Measurements from ENCODE around the gene FUZ. TPM values are rescaled to one million over a fixed set of nuclear protein-coding genes. Genes with fewer than 3 reads are reported as not detected.

The FUZ gene
- total RNA-seq, 6 donors from 2014 or later, result 17.3 to 43.0 (median 22.3) TPM

- no peaks in the 10 kb centered on the region for H3K27me3 ChIP-seq
- no peaks in the 10 kb centered on the region for H3K9me3 ChIP-seq
- H3K4me1 ChIP-seq, result peaks cover 17 to 30% (median 24%) of the 10 kb centered on the region in 4 donors
- DNase-seq (no peak), ATAC-seq (ENCODE audit: low FRiP score in 2 of 2) (no peak)
- 1 to 2% methylated on average over 9 of the region's 9 CpGs for WGBS, 2 donors
- no peaks in the 10 kb centered on the region for H3K36me3 ChIP-seq
- peak overlapping the region; percentile 79 to 95 (median 87) for H3K4me3 ChIP-seq
- H3K27ac ChIP-seq, result peak overlapping the region; percentile 85 to 94 (median 92)
- TF ChIP-seq POLR2A (IDR thresholded peaks at IDR 0.05) (peak in 1 of 4 donors; percentile 11), EP300 (IDR thresholded peaks at IDR 0.05) (no peak), CTCF (IDR thresholded peaks at IDR 0.05) (no peak), POLR2AphosphoS5 (IDR thresholded peaks at IDR 0.05) (no peak)
These were observed 45.7 kb downstream of the FUZ start for GRCh38 chr19:49767381-49767780.

- Histone ChIP-seq H3K36me3 (no peaks in the 10 kb centered on the region), H3K27ac (peak within 1 kb of the TSS; percentile 87 to 94 (median 92)), H3K27me3 (no peaks in the 10 kb centered on the region), H3K4me1 (peaks cover 17 to 30% (median 24%) of the 10 kb centered on the region in 4 donors), H3K4me3 (peak within 1 kb of the TSS; percentile 79 to 95 (median 87)), H3K9me3 (no peaks in the 10 kb centered on the region)
- ATAC-seq (ENCODE audit: low FRiP score in 2 of 2) (no peak), DNase-seq (no peak)
- TF ChIP-seq EP300 (IDR thresholded peaks at IDR 0.05), result no peak
- TF ChIP-seq POLR2A (IDR thresholded peaks at IDR 0.05), result peak in 1 of 4 donors; percentile 56
- TF ChIP-seq POLR2AphosphoS5 (IDR thresholded peaks at IDR 0.05), result peak; percentile 83
- 0 to 2% methylated on average over 3 to 15 of the region's 38 CpGs for WGBS, 2 donors
These were observed 46.2 kb downstream of the FUZ start, which contains the start of gene AP2A1 for GRCh38 chr19:49766930-49767299. TSS of gene AP2A1 (plus strand) at chr19:49767001. CDS start at chr19:49767134, 133 bp downstream.

- peak; percentile 99 for DNase-seq
- peak; percentile 95 to 99 for ATAC-seq (ENCODE audit: low FRiP score in 2 of 2)
- H3K4me3 ChIP-seq, result peak overlapping the region in 3 of 4 donors; percentile 79 to 95 (median 83)
- WGBS, 2 donors, result 2 to 4% methylated on average over 35 to 45 of the region's 53 CpGs
- H3K4me1 ChIP-seq, result peaks cover 17 to 30% (median 24%) of the 10 kb centered on the region in 4 donors
- H3K27me3 ChIP-seq, result no peaks in the 10 kb centered on the region
- peak overlapping the region; percentile 87 to 94 (median 92) for H3K27ac ChIP-seq
- no peaks in the 10 kb centered on the region for H3K9me3 ChIP-seq
- no peaks in the 10 kb centered on the region for H3K36me3 ChIP-seq
- TF ChIP-seq CTCF (IDR thresholded peaks at IDR 0.05), result peak in 4 of 6 experiments; percentile 20 to 38 (median 34)
- peak in 3 of 4 donors; percentile 34 to 82 (median 56) for TF ChIP-seq POLR2A (IDR thresholded peaks at IDR 0.05)
- peak; percentile 73 to 77 for TF ChIP-seq POLR2AphosphoS5 (IDR thresholded peaks at IDR 0.05)
- peak in 1 of 4 donors; percentile 15 for TF ChIP-seq EP300 (IDR thresholded peaks at IDR 0.05)
These were observed 46.8 kb downstream of the FUZ start for GRCh38 chr19:49766007-49766929.

- no peaks in the 10 kb centered on the region for H3K27me3 ChIP-seq
- no peak for DNase-seq
- H3K4me1 ChIP-seq, result peaks cover 17 to 30% (median 24%) of the 10 kb centered on the region in 4 donors
- H3K27ac ChIP-seq, result peak overlapping the region in 1 of 4 donors; percentile 21
- 75 to 80% methylated on average over 8 of the region's 8 CpGs for WGBS, 2 donors
- H3K4me3 ChIP-seq, result no peak overlapping the region
- TF ChIP-seq EP300 (IDR thresholded peaks at IDR 0.05) (no peak), POLR2AphosphoS5 (IDR thresholded peaks at IDR 0.05) (no peak), POLR2A (IDR thresholded peaks at IDR 0.05) (no peak), CTCF (IDR thresholded peaks at IDR 0.05) (no peak)
- H3K9me3 ChIP-seq, result no peaks in the 10 kb centered on the region
- H3K36me3 ChIP-seq, result no peaks in the 10 kb centered on the region
- no peak for ATAC-seq (ENCODE audit: low FRiP score in 2 of 2)
These were observed 48.8 kb downstream of the FUZ start for GRCh38 chr19:49764341-49764740.

GRCh38 chr19:49763230-49763629 is 49.9 kb downstream of the FUZ start, which contains the start of gene TSKS:
TSS of gene TSKS (minus strand) at chr19:49763306. CDS start at chr19:49763247, 59 bp downstream.
- WGBS, 2 donors, result 79 to 81% methylated on average over 6 of the region's 6 CpGs
- H3K4me1 ChIP-seq, result peaks cover 13 to 19% (median 16%) of the 10 kb centered on the region in 4 donors
- no peaks in the 10 kb centered on the region for H3K36me3 ChIP-seq
- TF ChIP-seq POLR2A (IDR thresholded peaks at IDR 0.05), result no peak
- TF ChIP-seq CTCF (IDR thresholded peaks at IDR 0.05), result no peak
- no peak for TF ChIP-seq EP300 (IDR thresholded peaks at IDR 0.05)
- TF ChIP-seq POLR2AphosphoS5 (IDR thresholded peaks at IDR 0.05), result no peak
- ATAC-seq (ENCODE audit: low FRiP score in 2 of 2) (no peak), DNase-seq (no peak)
- peak within 1 kb of the TSS in 2 of 4 donors; percentile 20 to 21 for H3K27ac ChIP-seq
- H3K9me3 ChIP-seq, result no peaks in the 10 kb centered on the region
- no peak within 1 kb of the TSS for H3K4me3 ChIP-seq
- H3K27me3 ChIP-seq, result no peaks in the 10 kb centered on the region

Data from upper lobe of left lung (tissue), 6 donors.